ENCODE data around the gene OBSCN.

Gene OBSCN

GRCh38 chr1:228398741-228399461, 191.1 kb downstream of the OBSCN start:
- no peak for DNase-seq (ENCODE audit: low read depth in 1 of 2, low spot score in 1 of 2)

GRCh38 chr1:228399531-228400236, 191.8 kb downstream of the OBSCN start:
- DNase-seq (ENCODE audit: low read depth in 1 of 2, low spot score in 1 of 2) = no peak

- DNase-seq (ENCODE audit: low read depth in 1 of 2, low spot score in 1 of 2) = no peak
Measured at GRCh38 chr1:228400237-228400651, 192.4 kb downstream of the OBSCN start.

- DNase-seq (ENCODE audit: low read depth in 1 of 2, low spot score in 1 of 2) = no peak
Measured at GRCh38 chr1:228400692-228401454, 193.0 kb downstream of the OBSCN start.

GRCh38 chr1:228401782-228402640, 194.2 kb downstream of the OBSCN start:
- no peak for DNase-seq (ENCODE audit: low read depth in 1 of 2, low spot score in 1 of 2)

GRCh38 chr1:228402641-228403025, 194.8 kb downstream of the OBSCN start:
- DNase-seq (ENCODE audit: low read depth in 1 of 2, low spot score in 1 of 2) = no peak

GRCh38 chr1:228403231-228403631, 195.4 kb downstream of the OBSCN start:
- no peak for DNase-seq (ENCODE audit: low read depth in 1 of 2, low spot score in 1 of 2)

GRCh38 chr1:228404107-228404720, 196.4 kb downstream of the OBSCN start:
- DNase-seq (ENCODE audit: low read depth in 1 of 2, low spot score in 1 of 2) = no peak

GRCh38 chr1:228405200-228405978, 197.5 kb downstream of the OBSCN start:
- DNase-seq (ENCODE audit: low read depth in 1 of 2, low spot score in 1 of 2) = no peak

GRCh38 chr1:228405979-228406228, 198.1 kb downstream of the OBSCN start:
- DNase-seq (ENCODE audit: low read depth in 1 of 2, low spot score in 1 of 2) = no peak

- no peak for DNase-seq (ENCODE audit: low read depth in 1 of 2, low spot score in 1 of 2)
Measured at GRCh38 chr1:228407106-228408040, 199.5 kb downstream of the OBSCN start.

GRCh38 chr1:228408041-228408868, 200.4 kb downstream of the OBSCN start:
- no peak for DNase-seq (ENCODE audit: low read depth in 1 of 2, low spot score in 1 of 2)

GRCh38 chr1:228408869-228409805, 201.3 kb downstream of the OBSCN start:
- DNase-seq (ENCODE audit: low read depth in 1 of 2, low spot score in 1 of 2) = no peak

GRCh38 chr1:228410015-228410414, 202.2 kb downstream of the OBSCN start:
- DNase-seq (ENCODE audit: low read depth in 1 of 2, low spot score in 1 of 2) = no peak

GRCh38 chr1:228410671-228411070, 202.8 kb downstream of the OBSCN start:
- DNase-seq (ENCODE audit: low read depth in 1 of 2, low spot score in 1 of 2) = no peak

GRCh38 chr1:228411121-228411520, 203.3 kb downstream of the OBSCN start:
- no peak for DNase-seq (ENCODE audit: low read depth in 1 of 2, low spot score in 1 of 2)

Measured in activated CD4-positive, alpha-beta T cell treated with anti-CD3 and anti-CD28 coated beads, Interleukin-2, amount 50 U/mL, for 24 hours (primary cell).